NOMO-1 treated with DMSO at 0.1 percent for 48 hours (cell line): Measurements from ENCODE around the gene JAG2.

Experiments used
- DNase-seq: peaks from one replicate; lab custom pipeline; 2025; ENCODE audit not compliant: unreplicated experiment; lab: John Stamatoyannopoulos, UW

Gene JAG2

DNA sequence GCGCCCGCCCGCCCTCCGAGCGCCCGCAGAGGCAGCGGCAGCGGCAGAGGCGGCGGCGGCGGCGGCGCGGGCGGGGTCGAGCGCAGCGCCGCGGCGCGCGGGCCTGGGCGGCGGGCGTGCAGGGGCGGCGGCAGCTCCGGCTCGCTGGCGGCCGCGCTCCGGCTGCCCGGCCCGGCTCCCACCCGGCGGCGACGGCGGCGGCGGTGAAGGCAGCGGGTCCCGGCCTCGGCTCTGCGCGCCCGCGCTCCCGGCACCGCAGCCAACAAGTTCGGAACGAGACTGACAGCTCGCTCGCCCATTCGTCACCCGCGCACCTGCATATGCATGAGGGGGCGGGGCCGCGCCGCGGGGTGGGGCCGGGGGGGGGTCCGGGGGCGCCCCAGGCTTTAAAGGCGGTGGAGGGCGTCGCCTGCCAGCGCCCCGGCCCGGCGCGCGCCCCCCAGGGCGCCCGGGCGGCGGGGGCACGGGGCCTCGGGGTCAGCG, at the start of gene JAG2:
Gene JAG2 (minus strand): TSS at position 281 of the 483 bp plus-strand sequence. CDS start 356 bp downstream, outside the sequence.
- peak; percentile 17 for DNase-seq

DNA sequence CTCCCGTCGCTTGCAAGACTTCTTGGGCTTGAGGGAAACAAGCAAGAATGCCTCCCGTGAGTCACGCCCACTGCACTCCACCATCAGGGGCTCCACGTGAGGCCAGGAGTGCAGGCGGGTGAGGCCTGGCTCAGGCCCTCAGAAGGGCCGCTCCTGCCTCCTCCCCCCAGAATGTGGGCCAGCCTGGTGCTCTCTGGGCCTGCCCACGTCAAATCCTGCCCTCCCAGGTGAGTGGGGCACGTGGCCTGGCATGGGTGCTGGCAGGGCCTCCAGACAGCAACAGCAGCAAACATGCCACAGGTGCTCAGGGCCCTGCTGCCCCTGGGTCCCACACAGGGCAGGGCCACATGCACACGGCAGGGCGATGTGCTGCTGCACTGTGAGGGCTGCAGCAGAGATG, 49.2 kb upstream of the JAG2 start:
- no peak for DNase-seq

DNA sequence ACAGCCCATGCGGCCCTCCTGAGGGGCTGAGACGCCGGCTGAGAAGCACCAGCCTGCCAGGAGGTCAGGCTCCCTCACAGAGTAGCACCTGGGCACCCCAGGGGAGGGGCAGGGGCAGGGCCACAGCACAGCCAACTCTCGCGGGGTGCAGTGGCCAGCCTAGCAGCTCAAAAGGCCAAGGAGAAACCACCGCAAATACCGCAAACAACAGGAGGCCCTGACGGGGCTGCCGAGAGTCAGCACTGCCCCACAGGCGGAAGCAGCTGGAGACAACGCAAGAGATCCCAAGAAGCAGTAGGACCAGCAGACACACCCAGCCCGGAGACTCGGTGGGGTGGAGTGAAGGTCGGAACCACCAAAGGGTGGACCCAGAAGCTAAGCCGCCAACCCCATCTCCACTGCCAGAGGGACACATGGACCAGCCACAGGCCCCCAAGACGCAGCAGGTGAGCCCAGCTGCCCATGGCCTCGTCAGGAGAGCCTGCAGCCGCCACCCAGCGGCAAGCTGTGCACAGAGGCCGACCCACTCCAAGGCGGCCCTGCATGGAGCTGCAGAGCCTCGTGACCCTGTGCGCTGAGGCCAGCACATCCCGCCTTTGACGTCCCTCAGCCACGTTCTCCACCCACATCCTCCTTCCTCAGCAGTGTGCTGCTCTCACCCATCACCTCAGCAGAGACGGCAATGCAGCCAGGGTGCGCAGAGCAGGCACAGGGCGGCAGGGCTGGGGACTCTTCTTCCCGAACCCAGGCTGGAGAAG, 48.1 kb upstream of the JAG2 start:
- DNase-seq = no peak

DNA sequence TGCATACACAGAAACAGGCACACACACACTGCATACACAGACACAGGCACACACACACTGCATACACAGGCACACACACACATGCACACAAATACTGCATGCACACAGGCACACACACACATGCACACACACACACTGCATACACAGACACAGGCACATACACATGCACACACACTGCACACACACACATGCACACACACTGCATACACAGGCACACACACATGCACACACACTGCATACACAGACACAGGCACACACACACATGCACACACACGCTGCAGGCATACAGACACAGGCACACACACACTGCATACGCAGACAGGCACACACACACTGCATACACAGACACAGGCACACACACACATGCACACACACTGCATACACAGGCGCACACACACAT, 47.0 kb upstream of the JAG2 start:
- DNase-seq = no peak

DNA sequence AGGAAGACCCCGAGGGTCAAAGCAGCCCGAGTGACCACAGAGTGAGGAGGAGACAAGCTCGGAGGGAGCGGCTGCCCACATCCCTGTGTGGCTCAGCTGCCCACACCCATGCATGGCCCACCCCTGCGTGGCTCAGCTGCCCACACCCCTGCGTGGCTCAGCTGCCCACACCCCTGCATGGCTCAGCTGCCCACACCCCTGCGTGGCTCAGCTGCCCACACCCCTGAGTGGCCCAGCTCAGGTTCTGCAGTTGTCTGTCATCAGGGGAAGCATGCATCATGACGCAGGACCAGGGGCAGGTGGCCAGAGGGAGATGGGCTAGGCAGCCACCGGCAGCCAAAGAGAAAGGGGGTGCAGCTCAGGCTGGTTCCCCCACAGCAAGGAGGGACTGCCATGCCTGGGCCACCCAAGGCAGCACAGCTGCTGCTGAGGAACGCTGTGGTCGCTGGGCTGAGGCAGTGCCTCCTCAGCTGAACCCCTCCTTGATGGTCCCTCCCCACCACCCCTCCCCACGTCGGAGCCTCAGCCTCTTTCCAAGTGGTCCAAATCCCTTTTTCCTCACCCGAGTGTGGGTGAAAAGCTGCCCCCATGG, 45.8 kb upstream of the JAG2 start:
- no peak for DNase-seq

DNA sequence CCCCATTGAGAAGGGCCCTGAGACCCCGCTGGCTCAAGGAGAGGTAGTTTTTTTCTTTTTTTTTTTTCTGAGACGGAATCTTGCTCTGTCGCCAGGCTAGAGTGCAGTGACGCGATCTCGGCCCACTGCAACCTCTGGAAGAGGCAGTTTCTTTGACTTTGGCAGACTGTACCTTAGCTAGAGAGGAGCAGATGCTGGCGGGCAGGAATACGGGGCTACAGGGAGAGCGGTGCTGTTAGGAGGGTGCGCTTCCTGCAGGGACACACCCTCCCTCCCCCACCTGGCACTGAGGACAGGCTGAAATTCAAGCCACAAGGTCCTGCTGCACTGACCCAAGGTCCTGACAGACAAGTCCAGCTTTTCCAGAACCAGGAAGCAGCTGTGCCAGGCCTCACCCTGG, 44.8 kb upstream of the JAG2 start:
- DNase-seq = no peak

DNA sequence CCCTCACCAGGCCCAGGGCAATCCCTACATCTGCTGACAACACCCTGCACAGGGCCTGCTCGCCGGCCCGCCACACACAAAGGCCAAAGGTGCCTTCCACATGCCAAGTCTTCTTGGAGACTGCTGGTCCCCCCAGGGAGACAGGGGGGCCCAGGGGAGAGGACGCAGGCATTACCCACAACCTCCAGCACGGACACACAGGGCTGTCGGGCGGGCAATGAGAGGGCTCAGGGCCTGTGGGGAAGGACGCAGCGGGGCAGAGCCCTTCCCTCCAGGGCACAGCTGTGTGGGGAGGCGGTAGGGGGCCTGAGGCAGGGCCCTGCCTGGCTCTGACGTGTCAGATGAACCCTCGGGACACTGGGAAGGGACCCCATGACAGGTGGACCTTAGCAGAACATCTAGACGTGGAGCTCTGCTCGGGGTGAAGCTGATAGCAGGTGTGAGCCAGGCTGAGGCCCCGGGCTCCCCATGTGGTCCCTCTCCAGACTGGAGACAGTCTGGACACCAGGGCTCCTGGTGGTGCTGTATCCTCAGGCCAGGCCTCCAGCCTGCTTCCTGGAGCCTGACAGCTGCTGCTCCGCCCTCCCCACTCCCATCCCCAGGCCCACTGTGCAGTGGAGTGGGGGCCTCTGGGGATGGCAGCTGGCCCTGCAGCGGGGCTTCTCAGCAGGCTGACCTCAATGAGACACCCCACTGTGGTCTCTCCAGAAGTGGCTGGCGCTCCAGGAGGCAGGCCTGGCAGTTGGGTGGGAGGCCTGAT, 44.1 kb upstream of the JAG2 start:
- DNase-seq = no peak

DNA sequence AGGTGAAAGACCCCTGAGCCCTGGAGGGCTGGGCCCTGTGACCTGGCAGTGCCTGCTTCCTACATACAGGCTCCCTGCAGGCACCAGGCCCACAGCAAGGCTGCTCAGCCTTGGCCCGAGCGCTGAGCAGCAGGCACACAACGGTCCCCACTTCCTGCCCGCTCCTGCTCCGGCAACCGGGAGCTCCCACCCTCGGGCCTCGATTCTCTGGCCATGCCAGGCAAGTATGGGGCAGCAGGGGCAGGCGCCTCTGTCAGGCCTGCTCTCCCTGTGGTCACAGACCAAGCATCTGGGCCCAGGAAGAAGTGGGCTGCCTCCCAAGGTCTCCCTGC, 43.1 kb upstream of the JAG2 start:
- DNase-seq = no peak

DNA sequence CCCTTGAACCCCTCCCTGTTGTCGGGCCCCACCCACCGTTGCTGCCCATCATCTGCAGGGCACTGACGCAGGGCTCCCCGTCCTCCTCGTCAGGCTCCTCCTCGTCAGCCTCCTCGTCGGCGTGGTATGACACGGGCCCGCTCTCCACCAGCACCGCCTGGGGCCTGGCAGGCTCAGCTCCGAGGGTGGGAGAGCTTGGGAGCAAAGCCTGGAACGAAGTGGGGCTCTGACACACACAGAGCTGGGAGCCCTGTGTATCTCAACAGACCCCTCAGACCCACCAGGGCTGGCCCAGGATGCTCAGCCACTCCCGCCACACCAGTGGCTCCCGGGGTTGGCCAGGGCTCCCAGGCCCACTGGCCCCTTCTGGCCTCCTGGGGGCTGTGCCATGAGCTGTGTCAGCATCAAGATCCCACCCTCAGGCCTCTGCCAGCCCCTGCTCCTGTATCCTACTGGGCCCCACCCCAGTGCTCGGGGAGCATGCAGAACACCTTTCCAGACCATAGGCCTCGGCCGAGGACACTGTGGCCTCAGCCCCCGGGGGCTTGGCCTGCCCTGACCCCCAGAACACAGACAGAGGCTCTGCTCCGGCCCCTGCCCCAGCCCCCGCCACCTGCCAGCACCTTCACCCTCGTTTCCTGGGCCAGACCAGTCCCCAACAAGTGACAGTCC, 42.6 kb upstream of the JAG2 start:
- DNase-seq = no peak

DNA sequence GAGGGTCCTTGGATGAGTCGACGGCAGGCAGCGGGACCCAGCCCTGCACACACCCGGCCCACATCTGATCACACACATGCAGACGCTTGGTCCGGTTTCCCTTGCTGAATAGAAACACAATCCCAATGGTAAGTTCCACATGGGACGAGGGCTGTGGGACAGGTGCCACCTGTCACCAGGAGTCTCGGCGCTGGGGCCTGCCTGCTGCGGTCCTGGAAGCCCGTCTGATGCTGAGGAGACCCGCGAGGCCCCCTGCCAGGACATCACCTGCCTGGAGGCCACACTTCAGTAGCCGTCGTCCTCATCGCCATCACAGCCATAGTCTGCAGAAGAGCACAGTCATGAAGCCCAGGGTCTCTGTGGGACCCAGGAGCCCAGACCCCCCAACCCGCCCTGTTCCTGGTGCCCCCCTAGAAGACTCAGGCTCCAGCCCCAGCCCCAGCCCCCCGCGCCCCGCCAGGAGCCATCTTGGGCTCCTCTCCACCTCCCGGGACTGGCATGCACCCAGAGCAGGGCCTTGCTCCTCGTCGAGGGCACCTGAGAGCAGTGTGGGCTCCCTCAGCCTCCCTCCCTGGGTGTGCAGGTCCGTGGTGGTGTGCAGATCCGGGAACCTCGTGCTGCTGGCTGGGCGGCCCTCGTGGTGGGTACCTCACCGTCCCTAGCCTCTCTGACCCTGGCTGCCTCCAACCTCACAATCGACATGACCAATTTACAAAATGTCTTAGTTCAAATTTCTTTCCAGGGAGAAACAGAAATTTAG, 41.9 kb upstream of the JAG2 start:
- DNase-seq = no peak

DNA sequence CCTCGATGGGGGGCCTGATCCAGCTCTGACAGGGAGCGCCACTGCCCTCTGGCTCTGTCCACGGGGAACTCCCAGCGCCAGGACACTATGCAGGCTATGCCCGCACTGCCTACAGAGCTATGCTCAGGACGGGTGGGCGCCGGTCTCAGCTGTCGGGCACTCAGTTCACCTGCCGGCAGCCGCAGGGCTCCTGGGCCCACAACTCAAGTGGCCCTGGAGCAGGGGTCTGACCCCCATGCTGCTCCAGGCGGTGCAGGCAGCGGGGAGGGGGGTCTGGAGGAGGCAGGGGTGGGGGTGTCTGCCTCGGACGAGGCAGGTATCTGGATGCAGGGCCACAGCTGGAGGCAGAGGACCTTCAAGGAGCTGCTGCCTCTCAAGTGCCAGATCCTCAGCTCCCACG, 41.1 kb upstream of the JAG2 start:
- no peak for DNase-seq

DNA sequence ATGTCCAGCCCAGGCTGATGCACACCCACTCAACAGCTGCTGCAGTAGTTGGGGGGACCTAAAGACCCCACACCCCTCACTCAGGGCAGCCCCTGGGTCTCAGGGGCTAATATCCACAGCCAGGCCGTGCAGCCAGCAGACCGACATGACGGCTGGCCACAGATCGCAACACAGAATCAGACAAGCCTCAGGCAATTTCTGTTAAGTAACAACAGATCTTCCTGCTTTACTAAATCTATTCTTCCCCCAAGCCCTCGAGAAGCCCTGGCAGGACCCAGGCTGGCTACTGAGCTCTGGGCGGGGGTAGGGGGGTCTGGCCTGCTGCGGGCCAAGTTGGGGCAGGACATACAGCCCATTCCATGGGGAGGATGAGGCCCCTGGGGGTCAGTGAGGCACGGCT, 40.5 kb upstream of the JAG2 start:
- no peak for DNase-seq

DNA sequence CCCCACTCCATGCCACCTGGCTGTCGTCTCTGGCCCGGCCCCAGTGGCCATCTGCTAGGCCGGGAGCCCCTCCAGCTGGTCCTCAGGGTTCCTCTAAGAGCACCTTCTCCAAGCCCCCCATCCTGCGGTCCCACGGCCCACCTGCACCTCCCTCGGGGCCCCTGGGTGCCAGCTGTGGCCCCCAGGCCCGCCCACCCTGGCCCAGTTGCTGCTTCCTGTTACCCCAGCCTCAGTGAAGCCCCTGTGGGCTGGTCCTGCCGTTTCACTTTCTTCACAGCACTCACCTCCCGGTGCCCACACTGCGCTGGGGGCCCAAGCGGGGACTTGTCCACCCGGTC, 40.1 kb upstream of the JAG2 start:
- no peak for DNase-seq

DNA sequence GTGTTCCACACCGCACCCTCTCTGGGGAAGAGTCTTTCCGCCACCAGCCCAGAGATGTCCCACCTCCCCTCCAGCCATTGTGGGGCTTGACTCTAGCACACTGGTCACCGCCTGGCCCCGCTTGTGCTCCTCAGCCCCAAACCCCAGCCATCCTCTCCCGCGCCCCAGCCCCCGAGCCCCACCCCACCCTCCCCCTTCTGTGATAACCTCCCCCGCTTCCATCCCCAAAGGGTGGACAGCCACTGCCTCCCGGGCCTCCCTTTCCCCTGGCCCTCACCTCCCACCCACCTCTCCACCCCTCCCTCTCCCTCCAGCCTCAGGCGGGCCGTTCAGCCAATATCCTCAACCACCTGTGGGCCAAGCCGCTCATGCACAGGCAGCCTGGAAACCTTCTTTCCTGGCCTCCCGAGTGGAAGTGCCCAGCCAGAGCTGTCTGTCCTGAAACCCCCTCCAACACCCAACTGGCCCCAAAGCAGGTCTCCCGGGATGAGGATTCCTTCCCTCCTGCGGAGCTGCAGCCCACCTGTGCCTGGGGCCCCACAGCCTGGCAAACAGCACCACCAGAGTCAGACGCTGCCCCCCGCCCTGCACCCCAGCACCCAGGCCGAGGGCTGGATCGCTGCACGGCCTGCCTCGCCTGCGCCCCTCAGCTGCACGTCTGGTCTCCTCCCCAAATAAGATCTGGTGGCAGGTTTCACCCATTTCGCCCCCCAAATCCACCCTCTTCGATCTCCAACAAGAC, 39.6 kb upstream of the JAG2 start:
- DNase-seq = no peak

DNA sequence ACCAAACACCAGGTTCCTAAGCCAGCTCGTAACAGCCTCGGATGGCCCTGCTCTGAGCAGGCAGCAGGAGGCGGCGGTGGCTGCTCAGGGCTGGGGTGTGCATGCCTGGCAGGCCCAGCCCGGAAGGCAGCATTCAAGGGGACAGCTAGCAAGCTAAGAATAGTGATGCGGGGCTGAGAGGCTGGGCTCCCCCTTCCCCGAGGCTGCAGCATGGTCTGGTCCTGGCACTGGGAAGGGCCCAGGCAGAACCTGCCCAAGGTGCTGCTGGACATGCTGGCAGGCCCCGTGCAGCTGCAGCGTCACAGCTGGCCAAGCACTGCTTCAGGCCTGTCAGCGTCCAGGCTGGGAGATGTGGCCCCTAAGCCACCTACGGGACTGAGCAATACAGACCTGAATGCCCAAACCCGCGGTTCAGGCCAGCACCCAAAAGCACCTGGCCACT, 38.9 kb upstream of the JAG2 start:
- no peak for DNase-seq

DNA sequence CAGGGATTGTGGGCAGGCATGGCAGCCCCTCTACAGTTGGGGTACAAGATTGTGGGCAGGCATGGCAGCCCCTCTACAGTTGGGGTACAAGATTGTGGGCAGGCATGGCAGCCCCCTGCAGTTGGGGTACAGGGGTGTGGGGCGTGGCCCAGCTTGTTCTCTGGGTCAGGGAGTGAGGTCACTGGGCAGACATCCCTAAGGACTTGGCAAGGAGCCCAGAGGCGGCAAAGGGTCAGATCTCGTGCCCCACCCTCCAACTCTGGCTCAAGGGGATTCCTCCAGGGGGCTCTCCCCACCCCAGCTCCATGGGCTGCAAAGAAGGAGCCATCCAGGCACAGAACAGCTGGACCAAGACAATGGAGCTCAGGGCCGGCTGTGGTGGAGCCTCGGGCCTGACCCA, 38.3 kb upstream of the JAG2 start:
- no peak for DNase-seq

DNA sequence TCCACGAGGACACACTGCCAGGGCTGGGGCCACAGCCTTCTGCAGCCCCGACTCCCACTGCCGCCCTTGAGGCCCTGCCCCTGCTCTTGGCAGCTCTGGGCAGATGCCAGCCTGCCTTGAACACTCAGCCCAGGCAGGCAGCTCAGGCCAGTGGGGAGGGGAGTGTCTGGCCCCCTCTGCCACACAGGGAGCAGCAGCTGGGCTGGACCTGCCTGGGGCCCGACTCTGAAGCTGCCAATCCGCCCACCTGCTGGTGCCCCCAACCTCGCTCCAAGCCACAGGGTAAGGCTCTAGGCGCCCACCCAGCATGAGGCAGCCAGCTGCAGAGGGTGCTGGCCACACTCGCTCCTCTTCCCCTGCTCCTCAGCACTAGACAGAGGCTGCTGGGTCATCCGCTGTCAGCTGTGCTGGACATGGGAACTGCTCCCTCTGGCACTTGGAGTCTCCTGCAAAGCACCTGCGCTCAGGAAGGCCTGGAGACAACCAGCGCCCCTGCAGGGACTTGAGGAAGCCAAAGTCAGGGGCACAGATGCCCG, 37.2 kb upstream of the JAG2 start:
- no peak for DNase-seq

DNA sequence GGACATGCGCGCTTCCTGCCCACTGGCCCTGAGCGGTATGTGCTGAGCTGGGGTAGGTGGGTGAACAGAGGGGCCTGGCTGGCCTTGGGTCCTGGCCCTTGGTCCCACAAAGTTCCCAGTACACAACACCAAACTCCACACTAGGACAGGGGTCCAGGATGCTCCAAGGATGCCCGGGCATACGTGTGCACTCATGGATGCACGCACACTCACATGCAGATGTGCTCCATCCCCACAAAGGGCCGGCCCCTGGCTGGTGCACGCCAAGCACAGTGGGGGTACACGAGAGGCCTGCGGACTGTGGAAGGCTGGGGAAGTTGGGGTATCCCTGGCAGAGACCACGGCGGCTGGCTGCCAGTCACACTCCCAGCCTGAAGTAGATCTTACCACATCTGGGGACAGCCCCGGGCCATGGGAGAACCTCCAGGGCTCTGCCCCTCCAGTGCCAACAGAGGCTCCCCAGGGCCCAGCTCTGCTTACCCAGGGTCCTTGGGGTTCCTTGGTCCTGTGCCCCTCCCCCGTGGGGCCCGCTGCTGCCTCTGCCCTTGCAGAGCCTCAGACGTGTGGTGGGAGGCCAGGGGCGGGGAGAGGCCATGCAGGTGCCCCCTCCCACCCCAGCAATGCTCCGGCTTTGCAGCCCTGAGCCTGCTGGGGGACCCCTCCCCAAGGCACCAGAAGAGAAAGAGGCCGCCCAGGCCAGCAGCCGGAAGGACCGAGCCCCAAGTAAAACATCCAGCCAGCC, 36.5 kb upstream of the JAG2 start:
- DNase-seq = no peak

DNA sequence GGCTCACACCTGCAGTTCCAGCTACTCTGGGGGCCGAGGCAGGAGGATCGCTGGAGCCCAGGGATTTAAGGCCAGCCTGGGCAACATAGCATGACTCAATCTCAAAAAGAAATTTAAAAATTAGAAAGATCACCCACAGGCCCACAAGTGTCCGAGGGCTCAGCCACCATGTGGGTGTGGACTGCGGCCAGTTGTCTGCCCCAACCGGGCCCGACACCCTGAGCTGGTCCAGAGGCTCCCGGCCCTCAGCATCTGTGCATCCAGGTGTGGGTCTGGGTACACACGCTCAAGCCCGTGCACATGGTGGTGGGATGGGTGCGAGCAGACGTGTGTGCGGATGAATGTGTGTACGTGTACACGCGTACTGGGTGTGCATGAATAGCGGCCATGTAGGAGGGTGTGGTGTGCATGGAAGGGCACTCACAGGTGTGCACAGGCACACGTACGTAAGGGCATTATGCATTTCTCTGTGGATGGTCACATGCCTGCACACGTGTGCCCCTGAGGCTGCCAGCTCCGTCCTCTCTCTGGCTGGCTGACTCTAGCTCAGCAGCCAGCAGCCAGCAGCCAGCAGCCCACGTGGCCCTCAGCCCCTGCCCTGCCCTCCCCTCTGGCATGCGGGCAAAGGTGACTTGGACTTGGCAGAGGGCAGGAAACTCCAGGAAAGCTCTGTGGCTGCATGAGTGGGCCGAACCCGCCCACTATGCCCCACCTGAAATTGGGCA, 35.8 kb upstream of the JAG2 start:
- DNase-seq = no peak
